Islet precursor cell (in vitro differentiated cells): ENCODE measurements around the gene ADGRL2.

Experiments
- DNase-seq: peaks from one replicate; pipeline ENCODE4 v3.0.0-alpha.2; 2018

ADGRL2 gene

GRCh38 chr1:82001345-82001744 lies 200.6 kb downstream of the ADGRL2 start:
- no peak for DNase-seq

- DNase-seq, result no peak
Measured at GRCh38 chr1:82007804-82008203, 207.1 kb downstream of the ADGRL2 start.

- no peak for DNase-seq
Measured at GRCh38 chr1:82013702-82014101, 213.0 kb downstream of the ADGRL2 start.

- no peak for DNase-seq
Measured at GRCh38 chr1:82015444-82015843, 214.7 kb downstream of the ADGRL2 start.

- DNase-seq, result no peak
Measured at GRCh38 chr1:82018319-82018718, 217.6 kb downstream of the ADGRL2 start.

GRCh38 chr1:82019508-82019907 lies 218.8 kb downstream of the ADGRL2 start:
- DNase-seq, result no peak

- DNase-seq, result no peak
Measured at GRCh38 chr1:82030830-82031229, 230.1 kb downstream of the ADGRL2 start.

GRCh38 chr1:82032068-82032467 lies 231.3 kb downstream of the ADGRL2 start:
- DNase-seq, result no peak

- DNase-seq, result no peak
Measured at GRCh38 chr1:82034812-82035211, 234.1 kb downstream of the ADGRL2 start.
